ENCODE measurements around the gene RFC4. TPM values are rescaled to one million over a fixed set of nuclear protein-coding genes. Genes with fewer than 3 reads are reported as not detected.

RFC4 gene
- total and polyA plus RNA-seq, 2 of the 8 experiments (the other 6 are each of a cell fraction or from before 2014, with no cell fraction given): 21.8 to 86.9 TPM

DNA sequence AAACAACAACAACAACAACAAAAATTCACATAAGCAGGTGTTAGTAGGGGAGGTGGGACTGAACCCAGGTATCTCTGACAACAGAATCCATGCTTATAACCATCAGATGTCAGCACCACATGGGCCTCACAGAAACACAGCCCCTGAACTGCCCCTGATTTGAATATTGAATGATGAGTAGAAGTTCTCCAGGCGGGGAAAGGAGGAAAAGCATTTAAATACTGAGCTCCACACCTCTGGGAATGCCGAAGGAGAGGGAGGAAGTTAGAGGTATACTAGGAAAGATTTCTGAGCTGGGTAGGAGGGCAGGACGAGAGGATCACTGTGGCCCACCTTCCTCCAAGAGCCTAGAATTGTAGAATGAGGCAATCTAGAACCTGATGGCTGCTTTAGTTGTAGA is 54.8 kb downstream of the RFC4 start:
- 0 out of 2 replicates have a peak overlapping the region, but pooled peaks have one; percentile 53 for H3K18ac ChIP-seq (ENCODE audit: extremely low read depth, low read length)
- no peak overlapping the region for H3K14ac ChIP-seq (ENCODE audit: insufficient read length)
- H2AFZ ChIP-seq (ENCODE audit: low read length): peak overlapping the region; percentile 85
- H4K91ac ChIP-seq (replicated peaks; ENCODE audit: insufficient read length, low read length): no peak overlapping the region
- peak overlapping the region; percentile 65 for H3K4ac ChIP-seq (replicated peaks; ENCODE audit: insufficient read length, low read depth, low read length)
- no peak overlapping the region for H4K5ac ChIP-seq (ENCODE audit: insufficient read length, low read depth, low read length)
- H3K27ac ChIP-seq (ENCODE audit: low read depth, low read length): no peak overlapping the region
- H3K36me3 ChIP-seq (ENCODE audit: control insufficient read depth in 2 of 4, insufficient read depth in 4 of 4, low read length in 3 of 4): no peaks in the 10 kb centered on the region
- no peak overlapping the region for H3K23ac ChIP-seq (ENCODE audit: insufficient read length)
- no peak overlapping the region for H3K56ac ChIP-seq (replicated peaks; ENCODE audit: insufficient read length, low read depth, low read length)
- H2BK120ac ChIP-seq (replicated peaks; ENCODE audit: low read depth, low read length): no peak overlapping the region
- H2BK5ac ChIP-seq (ENCODE audit: low read depth, low read length): peak overlapping the region; percentile 60; the same call in 1 of the 2 replicates
- no peaks in the 10 kb centered on the region for H3K23me2 ChIP-seq (ENCODE audit: low read depth, low read length)
- no peak overlapping the region; the same call in 1 of the 2 replicates for H2BK20ac ChIP-seq (ENCODE audit: low read length)
- ChIA-PET POLR2A (ENCODE audit: partially characterized antibody) (interaction anchor here (0.9 to 5.1 kb wide), 4 partner anchors 21 to 181 kb away, joined by 4 to 38 read pairs (median 4); partner anchors contain the start of genes DNAJB11 and EIF4A2), CTCF (ENCODE audit: partially characterized antibody) (interaction anchor here (0.6 to 13.6 kb wide), 5 partner anchors 20 to 414 kb away, joined by 3 to 229 read pairs (median 4); partner anchors contain the start of gene AHSG)
- no peaks in the 10 kb centered on the region for H3K79me2 ChIP-seq (ENCODE audit: control insufficient read depth in 1 of 2, insufficient read depth in 2 of 2, low read length in 2 of 2)
- H2AK5ac ChIP-seq (ENCODE audit: low read depth, low read length): no peak overlapping the region
- no peak overlapping the region for H2BK15ac ChIP-seq (ENCODE audit: low read length)
- no peak overlapping the region for H4K8ac ChIP-seq (ENCODE audit: extremely low read depth, insufficient read depth, low read length)
- H3K27me3 ChIP-seq (replicated peaks in 1 of 4; ENCODE audit: control insufficient read depth in 3 of 4, extremely low read depth in 1 of 4, insufficient read depth in 3 of 4, low read length in 3 of 4): no peaks in the 10 kb centered on the region
- peaks cover 0 to 2% (median 0%) of the 10 kb centered on the region in 4 experiments; a peak in 3 of 7 replicates for H3K4me1 ChIP-seq (replicated peaks in 1 of 4; ENCODE audit: control insufficient read depth in 3 of 4, insufficient read depth in 4 of 4, low read length in 3 of 4)
- WGBS, 2 experiments (ENCODE audit: extremely low coverage in 1 of 2, insufficient coverage in 1 of 2, insufficient read length in 1 of 2, insufficient replicate concordance in 2 of 2, low coverage in 1 of 2, low lambda C conversion rate in 2 of 2, missing lambda C conversion rate in 1 of 2): 77% methylated on average over 3 of the region's 3 CpGs; no CpG with 5 or more reads in 1 of the 2 experiments
- no peak for DNase-seq (ENCODE audit: low read depth in 1 of 2, low spot score in 2 of 2)
- H3K9ac ChIP-seq (replicated peaks in 1 of 4; ENCODE audit: extremely low read depth in 1 of 4, low read depth in 3 of 4, low read length in 3 of 4): no peak overlapping the region
- no peaks in the 10 kb centered on the region for H3K79me1 ChIP-seq (ENCODE audit: low read depth, low read length)
- FAIRE-seq: no peak
- H3K4me3 ChIP-seq (ENCODE audit: extremely low read depth in 1 of 4, insufficient read depth in 2 of 4, low read depth in 3 of 4, low read length in 4 of 4): no peak overlapping the region
- H4K20me1 ChIP-seq (replicated peaks in 1 of 2; ENCODE audit: control insufficient read depth in 1 of 2, insufficient read depth in 2 of 2, low read length in 2 of 2): no peaks in the 10 kb centered on the region
- no peaks in the 10 kb centered on the region for H3K9me3 ChIP-seq (ENCODE audit: insufficient read depth in 2 of 2, low read depth in 1 of 2, low read length in 1 of 2)
- H2BK12ac ChIP-seq (ENCODE audit: low read depth, low read length): peak overlapping the region; percentile 84; the same call in 1 of the 2 replicates
- H3K4me2 ChIP-seq (ENCODE audit: insufficient read depth in 1 of 2, low read depth in 2 of 2, low read length in 2 of 2): no peak overlapping the region
- no peak for TF ChIP-seq TAF1 (IDR thresholded peaks at IDR 0.05; ENCODE audit: low read depth, low read length)
- no peak for TF ChIP-seq CREB1 (IDR thresholded peaks at IDR 0.05)
- no peak for TF ChIP-seq BACH1 (IDR thresholded peaks at IDR 0.05; ENCODE audit: low read length)
- no peak for TF ChIP-seq JUND (IDR thresholded peaks at IDR 0.05; ENCODE audit: low read length)
- no peak for TF ChIP-seq TBP (IDR thresholded peaks at IDR 0.05; ENCODE audit: low read depth, low read length)
- TF ChIP-seq POU5F1 (IDR thresholded peaks at IDR 0.05; ENCODE audit: low read depth, low read length): no peak
- TF ChIP-seq CHD2 (IDR thresholded peaks at IDR 0.05; ENCODE audit: low read length): no peak
- TF ChIP-seq, protein P1, sequence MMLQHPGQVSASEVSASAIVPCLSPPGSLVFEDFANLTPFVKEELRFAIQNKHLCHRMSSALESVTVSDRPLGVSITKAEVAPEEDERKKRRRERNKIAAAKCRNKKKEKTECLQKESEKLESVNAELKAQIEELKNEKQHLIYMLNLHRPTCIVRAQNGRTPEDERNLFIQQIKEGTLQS (IDR thresholded peaks at IDR 0.05; ENCODE audit: insufficient read depth, low read depth, low read length): no peak
- TF ChIP-seq EZH2 (IDR thresholded peaks at IDR 0.05; ENCODE audit: low read depth, low read length, severe bottlenecking): no peak
- no peak for TF ChIP-seq SRF (IDR thresholded peaks at IDR 0.05; ENCODE audit: low read depth, low read length)

Data from H1 (cell line).